Middle frontal gyrus (tissue), 1 donor: ENCODE measurements around the gene RAPGEF5.

ENCODE experiments used
- DNase-seq: peaks from one replicate; pipeline ENCODE4 v3.0.0-alpha.2; 2015; ENCODE audit warnings: low spot score; ENCODE audit errors: extremely low spot score

The RAPGEF5 gene

DNA sequence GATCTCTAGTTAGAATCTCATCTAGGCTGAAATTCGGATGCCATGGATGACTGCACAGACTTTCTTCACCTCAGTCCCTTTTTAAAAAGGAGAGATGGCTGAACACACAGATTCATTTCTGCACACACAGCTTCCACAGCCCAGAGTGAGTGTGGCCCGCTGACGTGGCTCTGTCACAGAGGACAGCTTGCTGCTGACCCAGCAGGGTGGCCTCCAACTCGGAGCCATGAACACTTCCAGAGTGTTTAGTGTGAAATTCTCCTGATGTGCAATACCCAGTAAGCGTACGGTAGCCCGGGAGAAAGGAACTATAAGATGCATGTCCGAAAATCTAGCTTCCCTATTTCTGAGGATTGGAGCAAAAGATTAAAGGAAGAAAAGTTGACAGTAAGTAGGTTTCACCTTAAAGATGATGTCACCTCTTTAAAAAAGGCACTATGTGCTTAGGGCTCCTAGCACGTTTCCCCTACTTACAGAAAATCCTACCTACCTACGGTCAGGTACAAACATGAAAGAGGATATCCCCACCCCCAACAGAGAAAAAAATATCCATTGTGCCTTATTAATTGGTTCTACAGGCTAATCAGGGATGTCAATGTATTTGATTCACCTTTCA lies 162.2 kb downstream of the RAPGEF5 start:
- no peak for DNase-seq

- peak; percentile 38 for DNase-seq
These were observed 163.4 kb downstream of the RAPGEF5 start for GRCh38 chr7:22193450-22193983.

DNA sequence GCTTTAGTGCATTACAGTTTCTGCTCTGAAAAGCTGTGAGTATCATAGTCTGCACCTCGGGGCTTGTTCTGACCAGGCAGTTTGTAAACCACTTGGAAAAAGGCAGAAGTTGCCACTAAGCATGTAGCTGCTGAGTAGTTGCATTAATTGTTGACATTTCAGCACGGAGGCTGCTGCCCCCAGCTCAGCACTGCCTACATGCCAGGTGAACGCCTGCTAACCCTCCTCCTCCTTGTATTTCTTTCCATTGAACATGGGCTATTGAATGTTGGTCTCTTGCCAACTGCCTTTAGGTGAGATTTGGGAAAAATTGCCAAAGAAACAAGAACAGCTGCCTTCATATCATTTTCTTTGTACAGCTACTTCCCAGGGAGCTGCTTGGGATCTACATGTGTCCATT lies 164.2 kb downstream of the RAPGEF5 start:
- DNase-seq, result no peak

DNA sequence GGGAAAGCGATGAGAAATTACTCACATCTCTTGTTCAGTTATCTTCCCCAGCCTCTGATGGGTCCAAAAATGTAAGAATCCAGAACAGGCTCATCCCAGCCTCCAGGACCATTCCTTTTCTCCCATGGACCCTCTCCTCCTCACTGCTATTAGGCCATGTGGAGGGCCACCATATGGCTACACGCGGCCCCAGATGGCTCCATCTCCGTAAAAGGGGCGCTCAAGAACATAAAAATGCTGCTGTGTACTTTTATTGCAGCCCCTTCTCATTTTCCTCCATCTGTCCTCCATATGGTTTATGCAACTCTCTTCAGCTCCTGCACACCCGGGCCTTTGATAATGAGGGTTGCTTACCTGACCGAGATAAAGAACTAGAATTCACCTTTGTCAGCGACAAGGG lies 166.2 kb downstream of the RAPGEF5 start:
- DNase-seq, result no peak

DNA sequence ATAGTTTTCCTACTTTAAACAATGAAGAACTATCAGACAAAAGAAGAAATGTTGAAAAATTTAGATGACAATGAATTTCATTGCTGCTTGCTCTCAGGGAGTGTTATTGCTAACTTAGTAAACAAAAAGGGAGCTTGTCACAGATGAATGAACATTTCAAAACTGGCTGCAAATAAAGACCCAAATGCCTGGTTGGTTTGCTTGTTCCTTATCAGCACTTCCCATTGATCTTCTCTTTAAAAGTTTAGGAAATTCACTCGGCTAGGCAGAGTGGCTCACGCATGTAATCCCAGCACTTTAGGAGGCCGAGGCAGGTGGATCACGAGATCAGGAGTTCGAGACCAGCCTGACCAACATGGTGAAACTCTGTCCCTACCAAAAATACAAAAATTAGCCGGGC lies 167.2 kb downstream of the RAPGEF5 start:
- DNase-seq, result no peak

GRCh38 chr7:22189230-22189629 lies 167.7 kb downstream of the RAPGEF5 start:
- DNase-seq, result no peak

DNA sequence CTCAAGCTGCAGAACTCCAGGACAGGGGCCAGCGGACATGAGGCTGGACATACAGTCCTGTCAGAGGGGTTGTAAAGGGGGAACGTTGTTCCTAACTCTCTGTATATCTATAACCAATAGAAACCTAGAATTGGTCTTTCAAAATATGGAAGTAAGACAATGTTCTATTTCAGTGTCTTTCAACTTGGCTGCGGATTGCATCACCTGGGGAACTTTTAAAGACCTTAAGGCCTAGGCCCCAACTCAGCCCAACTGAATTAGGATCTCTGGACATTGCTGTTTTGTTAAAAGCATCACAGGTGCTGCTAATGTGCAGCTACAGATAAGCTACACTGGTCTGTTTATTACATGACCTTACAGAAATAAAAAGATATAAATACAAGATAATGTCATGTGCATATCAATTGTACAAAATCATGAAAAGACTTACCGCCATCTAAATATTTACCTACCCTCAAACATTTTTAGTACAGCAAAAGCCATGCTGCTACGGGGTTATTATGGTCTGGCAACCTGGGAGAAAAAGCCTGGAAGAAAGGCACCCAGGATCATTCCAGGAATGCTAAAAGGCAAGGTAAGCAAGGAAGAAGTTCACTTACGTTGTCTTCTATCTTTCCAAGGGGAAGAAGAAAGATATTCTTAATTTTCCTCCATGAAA lies 169.1 kb downstream of the RAPGEF5 start:
- no peak for DNase-seq

DNA sequence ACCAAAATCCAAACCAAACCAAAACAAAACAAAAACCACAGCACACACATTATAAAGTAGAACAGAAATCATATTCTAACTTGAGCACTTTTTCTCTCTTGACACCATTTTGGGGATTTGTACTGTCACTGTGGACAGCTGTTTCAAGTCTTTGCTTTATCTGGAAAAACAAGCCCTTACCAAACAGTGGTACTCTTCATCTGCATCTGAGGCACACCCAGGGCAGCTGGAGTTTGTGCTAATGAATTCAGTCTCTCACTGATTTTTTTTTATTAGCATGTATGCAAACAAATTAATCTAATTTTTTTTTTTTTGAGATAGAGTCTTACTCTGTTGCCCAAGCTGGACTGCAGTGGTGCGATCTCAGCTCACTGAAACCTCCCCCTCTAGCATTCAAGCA lies 171.4 kb downstream of the RAPGEF5 start:
- no peak for DNase-seq

- DNase-seq, result no peak
These were observed 172.3 kb downstream of the RAPGEF5 start for GRCh38 chr7:22184549-22185199.

DNA sequence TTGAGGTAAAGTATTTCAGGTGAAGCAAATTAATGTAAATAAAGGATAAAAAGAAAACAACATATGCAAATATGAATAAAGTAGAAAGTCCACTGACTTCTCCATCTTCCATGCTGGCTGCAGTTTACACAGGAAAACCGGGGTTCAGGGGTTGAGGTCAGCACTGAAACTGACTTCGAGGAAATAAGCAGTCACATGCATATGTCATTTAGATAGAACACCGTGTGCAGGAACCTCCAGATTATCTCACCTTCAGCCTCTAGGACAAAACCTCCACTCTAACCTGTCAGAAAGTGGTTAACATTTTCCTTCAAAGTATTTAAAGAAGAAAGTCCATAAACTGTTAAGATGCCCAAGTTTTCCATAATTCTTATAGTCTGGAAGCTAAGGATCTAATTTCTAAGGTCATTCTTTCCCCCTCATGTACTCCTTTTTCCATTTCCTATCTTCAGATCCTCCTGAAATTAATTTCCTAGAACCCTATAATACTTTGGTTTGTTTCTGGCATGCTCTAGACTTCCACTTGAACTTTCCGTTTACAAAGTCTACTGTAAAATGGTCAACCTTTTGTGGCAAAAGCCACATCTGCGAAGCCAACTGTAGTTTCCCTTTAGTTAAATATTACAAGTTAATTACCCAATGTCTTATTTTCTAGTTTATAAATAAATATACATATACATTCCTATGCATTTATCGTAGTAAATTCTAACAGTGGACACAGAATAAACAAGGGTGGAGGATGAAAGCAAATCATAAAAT lies 173.3 kb downstream of the RAPGEF5 start:
- no peak for DNase-seq

DNA sequence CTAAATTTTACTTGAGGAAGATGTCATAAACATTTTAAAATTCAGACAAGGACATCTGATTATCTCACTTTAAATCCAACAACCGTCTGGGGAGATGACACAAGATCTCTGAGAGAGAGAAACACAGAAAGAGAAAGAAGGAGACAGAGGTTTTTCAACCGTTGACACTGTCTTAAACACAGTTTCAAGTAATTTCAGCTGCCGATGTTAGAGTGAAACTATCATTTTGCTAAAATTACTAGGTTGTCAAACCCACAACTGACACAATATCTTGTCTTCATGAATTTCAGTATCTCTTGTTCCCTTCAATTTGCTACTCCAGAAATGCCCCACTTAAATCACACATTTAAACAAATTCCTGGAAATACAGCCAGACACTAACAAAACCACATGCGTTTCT lies 174.8 kb downstream of the RAPGEF5 start:
- no peak for DNase-seq

GRCh38 chr7:22181663-22182062 lies 175.3 kb downstream of the RAPGEF5 start:
- DNase-seq, result no peak

- no peak for DNase-seq
These were observed 177.5 kb downstream of the RAPGEF5 start for GRCh38 chr7:22179442-22179879.

GRCh38 chr7:22178735-22179134 lies 178.2 kb downstream of the RAPGEF5 start:
- DNase-seq, result no peak

DNA sequence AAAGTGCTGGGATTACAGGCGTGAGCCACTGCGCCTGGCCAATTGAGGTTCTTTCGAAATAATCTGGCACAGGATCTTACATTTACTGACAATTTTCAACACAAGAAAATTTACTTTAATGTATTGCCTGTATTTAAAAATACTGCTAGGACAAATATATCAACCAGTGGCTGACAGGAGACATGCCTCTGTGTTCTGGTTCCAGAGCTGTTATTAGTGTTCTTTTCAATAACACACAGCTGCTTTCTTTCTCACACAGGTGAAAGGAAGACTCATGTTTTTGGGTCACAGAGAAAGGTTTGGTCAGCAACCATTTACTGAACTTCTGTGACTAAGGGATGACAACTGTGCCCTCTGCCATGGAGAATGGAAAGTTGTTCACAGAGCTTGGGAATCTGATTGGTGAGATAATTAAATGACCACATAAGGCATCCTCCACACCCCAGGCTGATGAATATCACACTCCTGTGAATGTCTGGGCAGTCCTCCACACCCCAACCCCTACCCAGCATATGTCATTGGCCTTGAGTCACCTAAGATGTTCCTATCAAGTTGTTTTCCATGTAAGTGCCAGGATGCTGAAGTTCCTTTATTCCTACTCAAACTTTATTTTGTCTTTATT lies 180.1 kb downstream of the RAPGEF5 start:
- DNase-seq, result no peak

DNA sequence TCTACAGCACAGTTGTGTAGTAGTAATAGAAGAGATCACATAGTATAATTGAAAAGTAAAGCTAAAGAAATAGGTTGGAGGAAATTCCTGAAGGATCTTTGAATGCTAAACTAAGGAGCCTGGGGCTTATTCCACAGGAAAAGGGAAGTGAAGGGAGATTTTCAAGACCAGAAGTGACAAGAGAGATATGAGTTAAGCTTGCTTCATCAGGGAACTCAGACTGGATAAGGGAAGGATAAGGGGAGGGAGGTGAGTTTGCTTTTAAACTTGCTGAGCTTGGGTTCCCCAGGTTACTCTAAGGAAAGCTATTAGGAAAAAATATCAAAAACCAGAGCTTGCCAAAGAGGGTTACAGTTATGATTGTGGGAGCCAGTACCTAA lies 182.4 kb downstream of the RAPGEF5 start:
- DNase-seq, result no peak

- no peak for DNase-seq
These were observed 183.0 kb downstream of the RAPGEF5 start for GRCh38 chr7:22173685-22174573.

- DNase-seq, result no peak
These were observed 188.8 kb downstream of the RAPGEF5 start for GRCh38 chr7:22168129-22168634.

- no peak for DNase-seq
These were observed 189.5 kb downstream of the RAPGEF5 start for GRCh38 chr7:22167482-22167881.

- no peak for DNase-seq
These were observed 190.0 kb downstream of the RAPGEF5 start for GRCh38 chr7:22166928-22167327.
